Hindlimb muscle (tissue), 1 donor: ENCODE measurements around the gene B3GALNT2. TPM values are rescaled to one million over a fixed set of nuclear protein-coding genes. Genes with fewer than 3 reads are reported as not detected.

Experiments
- DNase-seq: peaks from one replicate; pipeline ENCODE4 v3.0.0-alpha.2; 2013
- polyA plus RNA-seq: library from polyadenylated mRNA; unstranded; fragments of 120-200 nt; gene quantifications from one replicate; pipeline ENCODE4 v1.2.1, GENCODE V29; 2013; ENCODE audit not compliant: insufficient read length

B3GALNT2 gene
- polyA plus RNA-seq, 1 donor, result 24.9 TPM

GRCh38 chr1:235408503-235408960 lies 95.7 kb downstream of the B3GALNT2 start:
- DNase-seq, result no peak

- DNase-seq, result no peak
Observed at GRCh38 chr1:235407419-235407818, 96.8 kb downstream of the B3GALNT2 start.

- DNase-seq, result no peak
Observed at GRCh38 chr1:235404190-235404589, 100.1 kb downstream of the B3GALNT2 start.

DNA sequence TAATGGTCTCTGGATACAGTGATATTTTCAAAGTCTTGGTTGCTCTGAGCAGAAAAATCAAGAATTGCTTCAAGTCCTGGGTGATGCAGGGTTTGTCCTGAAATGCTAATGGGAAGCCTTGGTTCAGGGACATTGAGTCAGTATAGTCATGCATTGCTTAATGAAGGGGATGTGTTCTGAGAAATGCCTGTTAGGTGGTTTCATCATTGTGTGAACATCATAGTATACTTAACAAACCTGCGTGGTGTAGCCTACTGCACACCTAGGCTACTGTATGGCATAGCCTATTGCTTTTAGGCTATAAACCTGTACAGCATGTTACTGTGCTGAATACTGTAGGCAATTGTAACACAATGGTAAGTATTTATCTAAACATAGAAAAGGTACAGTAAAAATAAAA lies 100.7 kb downstream of the B3GALNT2 start:
- DNase-seq, result no peak

DNA sequence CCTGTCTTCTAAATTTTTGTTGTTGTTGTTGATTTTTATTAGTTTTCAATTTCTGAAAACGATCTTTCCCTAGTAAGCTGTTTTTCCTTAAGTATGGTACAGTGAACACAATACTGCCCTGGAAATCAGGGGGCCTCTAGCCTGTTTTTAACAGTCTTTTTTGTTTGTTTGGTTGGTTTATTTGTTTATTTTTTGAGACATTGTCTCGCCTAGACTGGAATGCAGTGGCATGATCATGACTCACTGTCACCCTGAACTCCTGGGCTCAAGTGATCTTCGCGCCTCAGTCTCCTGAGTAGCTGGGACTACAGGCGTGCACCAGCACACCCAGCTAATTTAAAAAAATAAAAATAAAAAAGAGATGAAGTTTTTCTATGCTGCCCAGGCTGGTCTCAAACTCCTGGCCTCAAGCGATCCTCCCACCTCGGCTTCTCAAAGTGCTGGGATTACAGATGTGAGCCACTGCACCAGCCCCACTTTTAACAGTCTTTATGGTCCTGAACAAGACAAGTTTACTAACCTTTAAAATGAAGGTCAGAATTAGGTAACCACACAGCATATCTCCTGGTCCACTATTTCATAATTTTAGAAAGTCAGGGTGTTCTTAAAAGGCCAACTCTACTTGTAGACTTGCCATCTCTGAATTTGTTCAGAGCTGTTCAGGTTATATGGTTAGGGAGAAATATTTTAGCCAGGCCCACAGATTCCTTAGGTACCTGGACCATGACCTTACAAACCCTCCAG lies 101.6 kb downstream of the B3GALNT2 start:
- DNase-seq, result no peak

GRCh38 chr1:235401251-235401650 lies 103.0 kb downstream of the B3GALNT2 start:
- no peak for DNase-seq

Other genes with a start within 250 kb of the B3GALNT2 start
- gene ARID4B, start 176.3 kb downstream of the B3GALNT2 start, polyA plus RNA-seq, result 19.1 TPM
- 36.8 TPM for gene GGPS1, start 175.9 kb downstream of the B3GALNT2 start, polyA plus RNA-seq
- gene TBCE, start 137.0 kb downstream of the B3GALNT2 start, polyA plus RNA-seq, result 46.0 TPM
- 0.28 TPM for gene GNG4, start 145.3 kb upstream of the B3GALNT2 start, polyA plus RNA-seq